Measurements from ENCODE around the gene VHLL.
A peak's percentile ranks its signal among the peaks of the same experiment; 100 is the strongest.
"Not testable (repeated sequence)": the region's sequence is repeated elsewhere in the genome, so short reads cannot be mapped to it uniquely, and the experiment has no call there.

VHLL gene

DNA sequence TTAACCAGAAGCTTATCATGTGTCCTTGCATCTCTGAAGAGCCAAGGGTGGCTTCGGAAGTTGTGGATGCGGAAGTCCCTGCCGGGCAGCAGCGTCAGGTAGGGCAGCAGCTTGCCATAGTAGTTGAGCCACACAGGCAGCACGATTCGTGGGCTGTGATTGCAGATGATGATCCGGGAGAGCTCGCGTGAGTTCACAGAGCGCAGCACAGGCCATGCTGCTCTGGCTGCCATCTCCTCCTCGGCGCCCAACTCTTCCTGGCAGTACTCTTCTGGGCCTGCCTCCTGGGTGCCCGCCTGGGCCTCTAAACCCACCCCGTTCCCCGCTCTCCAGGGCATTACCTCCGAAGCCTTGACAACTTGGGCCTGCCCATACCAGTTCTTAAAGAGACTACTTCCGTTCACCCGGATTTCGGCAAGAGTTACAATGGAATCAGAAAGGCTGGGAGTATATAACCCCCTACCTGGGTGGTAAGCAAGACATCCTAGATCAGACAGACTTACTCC, at the start of gene VHLL:
Gene VHLL, minus strand, starts transcription at position 456 of the 506 bp plus-strand sequence. Its CDS starts 118 bp downstream, at position 338.
- DNase-seq (ENCODE audit: low spot score) = no peak

DNA sequence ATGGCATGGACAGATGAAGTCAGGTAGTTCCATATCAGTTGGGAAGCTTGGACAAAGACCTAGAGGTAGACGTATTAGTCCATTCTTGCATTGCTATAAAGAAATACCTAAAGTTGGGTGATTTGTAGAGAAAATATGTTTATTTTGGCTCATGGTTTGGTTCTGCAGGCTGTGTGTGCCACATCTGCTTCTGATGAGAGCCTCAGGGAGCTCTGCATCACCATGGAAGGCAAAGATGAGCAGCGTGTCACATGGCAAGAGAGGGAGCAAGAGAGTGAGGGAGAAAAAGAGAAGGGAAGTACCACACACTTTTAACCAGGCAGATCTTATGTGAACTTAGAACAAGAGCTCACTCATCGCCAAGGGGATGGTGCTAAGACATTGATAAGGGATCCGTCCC, 48.2 kb upstream of the VHLL start:
- no peak for DNase-seq (ENCODE audit: low spot score)

DNA sequence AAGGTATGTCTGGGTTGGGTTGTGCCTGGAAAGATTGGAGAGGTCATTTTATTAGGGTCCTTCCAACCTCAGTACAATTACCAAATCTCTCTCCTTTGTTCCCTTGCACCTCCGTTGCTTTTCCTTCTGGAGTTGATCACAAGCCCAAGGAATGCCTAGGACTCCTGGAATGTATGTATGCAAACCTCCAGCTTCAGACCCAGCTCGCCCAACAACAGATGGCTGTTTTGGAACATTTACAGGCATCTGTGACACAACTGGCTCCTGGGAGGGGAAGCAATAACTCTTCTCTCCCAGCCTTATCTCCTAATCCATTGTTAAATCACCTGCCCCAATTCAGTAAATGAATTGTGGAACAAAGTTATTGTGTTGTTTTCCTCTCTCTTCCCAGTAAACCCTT, 47.5 kb upstream of the VHLL start:
- no peak for DNase-seq (ENCODE audit: low spot score)

DNA sequence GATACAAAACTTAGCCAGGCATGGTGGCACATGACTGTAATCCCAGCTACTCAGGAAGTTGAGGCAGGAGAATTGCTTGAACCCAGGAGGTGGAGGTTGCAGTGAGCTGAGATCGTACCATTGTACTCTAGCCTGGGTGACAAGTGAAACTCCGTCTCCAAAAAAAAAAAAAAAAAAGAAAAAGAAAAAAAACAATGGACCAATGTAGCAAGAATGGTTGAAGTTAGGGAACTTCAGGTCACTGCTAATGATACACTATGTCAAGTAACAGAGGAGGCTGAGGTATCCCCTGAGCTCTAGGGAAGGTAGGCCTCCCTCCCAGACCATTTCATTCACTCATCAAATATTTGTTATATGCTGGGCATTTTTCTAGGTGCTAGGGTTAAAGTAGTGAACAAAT, 46.9 kb upstream of the VHLL start:
- DNase-seq (ENCODE audit: low spot score) = not testable (repeated sequence)

DNA sequence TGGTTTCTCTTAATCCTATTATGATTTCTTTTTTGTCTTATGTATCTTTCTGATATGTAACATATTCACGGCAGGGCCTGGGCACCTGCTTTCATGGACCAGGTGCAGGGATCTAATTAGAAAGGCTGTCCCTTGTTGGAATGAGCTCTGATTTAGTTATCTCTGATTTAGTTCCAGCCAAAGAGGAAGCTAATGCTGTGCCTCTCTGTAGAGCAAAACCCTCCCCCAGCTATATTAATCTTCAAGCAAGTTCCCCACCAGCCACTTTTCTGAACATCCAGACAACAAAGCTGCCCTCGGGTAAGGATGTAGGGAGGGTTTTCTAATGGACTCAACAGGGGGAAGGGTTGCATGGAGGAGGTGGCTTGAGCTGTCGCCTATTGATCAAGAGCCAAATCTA, 45.3 kb upstream of the VHLL start:
- no peak for DNase-seq (ENCODE audit: low spot score)

DNA sequence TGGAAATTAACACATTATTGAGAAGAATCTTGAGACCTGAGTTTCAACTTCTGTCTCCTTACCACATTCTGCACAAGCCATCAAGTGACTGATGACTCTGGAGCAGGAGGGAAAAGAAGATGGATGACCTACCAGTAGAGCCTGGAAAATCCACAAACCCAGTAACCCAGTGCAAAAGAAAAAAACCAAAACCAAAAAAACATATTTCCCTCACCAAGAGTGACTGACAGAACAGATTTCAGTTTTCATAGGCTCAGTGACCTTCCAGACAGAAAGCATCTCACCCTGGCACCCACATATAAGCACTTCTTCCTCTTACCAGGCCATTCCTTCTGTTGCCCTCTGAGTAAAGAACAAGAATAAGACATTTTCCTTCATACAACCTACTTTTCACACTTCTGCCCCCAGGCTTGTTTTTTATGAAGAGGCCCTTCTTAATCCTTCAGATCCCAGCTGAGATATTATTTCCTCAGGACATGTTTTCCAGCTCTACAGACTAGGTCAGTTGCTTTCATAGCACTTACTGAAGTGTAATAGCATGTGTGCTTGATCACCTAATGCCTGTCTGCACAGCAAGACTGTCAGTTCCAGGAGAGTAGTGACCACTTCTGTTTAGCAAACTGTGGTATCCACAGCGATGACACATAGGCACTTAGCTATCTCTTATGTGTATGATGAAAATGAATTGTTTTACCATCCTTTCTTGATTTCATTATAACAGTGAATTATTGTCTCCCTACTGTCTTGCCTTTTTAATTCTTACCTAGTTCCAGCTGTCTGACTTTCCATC, 43.3 kb upstream of the VHLL start:
- no peak for DNase-seq (ENCODE audit: low spot score)

DNA sequence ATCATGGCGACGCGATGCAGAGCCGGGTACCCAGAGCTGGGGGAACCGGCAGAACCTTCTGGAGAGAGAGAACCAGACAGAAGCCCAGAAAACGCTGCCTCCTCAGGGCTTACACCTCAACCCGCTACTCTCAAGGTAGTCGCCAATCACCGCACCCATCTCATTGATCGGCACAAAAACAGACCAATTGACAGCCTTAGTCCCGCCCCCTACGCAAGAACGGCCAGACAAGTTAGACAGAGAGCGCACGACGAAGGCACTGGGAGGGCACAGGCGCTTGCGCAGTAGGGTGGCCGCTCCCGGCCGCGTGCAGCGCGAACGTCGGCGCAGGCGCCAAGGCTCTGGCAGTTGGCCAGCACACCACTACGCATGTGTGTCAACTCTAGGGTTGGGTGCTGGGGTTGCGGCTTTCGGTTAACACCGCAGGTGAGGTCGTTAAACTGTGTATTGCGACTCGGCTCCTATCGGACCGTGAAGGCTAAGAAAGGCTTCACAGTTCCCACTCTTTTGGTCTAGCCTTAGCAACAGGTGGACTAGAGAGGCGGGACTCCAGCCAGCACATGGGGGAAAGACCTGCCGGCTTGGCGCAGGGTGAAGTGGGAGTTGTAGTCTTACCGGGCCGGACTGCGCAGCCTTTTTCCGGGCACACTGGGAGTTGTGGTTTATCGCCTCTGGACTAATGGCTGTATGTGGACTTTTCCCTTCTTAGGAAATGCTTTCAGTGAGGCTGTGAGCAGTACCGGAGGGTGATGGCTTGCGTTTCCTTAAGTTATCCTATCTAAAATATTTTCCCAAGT, 39.3 kb upstream of the VHLL start, which contains the start of the genes CCT3 and TSACC:
Gene CCT3, minus strand, starts transcription at position 113 of the 797 bp plus-strand sequence. Its CDS starts 108 bp downstream, at position 5.
Gene TSACC, plus strand, starts transcription at position 347 of the 797 bp plus-strand sequence. CDS start 1,232 bp downstream, outside the sequence.
- peak; percentile 100 for DNase-seq (ENCODE audit: low spot score)

DNA sequence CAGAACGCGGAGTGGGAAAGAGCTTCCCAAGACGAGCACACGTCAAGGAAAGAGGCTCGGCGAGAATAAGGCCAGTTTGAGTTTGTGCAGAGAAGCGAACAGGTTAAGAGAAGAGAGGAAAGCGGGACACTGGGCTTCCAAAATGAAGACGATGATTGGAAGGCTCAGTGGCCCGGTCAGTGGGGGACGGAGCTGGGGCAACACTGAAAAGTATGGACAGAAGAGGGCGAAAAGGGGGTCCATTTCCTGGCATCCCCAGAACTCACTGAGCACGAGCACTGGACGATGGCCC, 38.7 kb upstream of the VHLL start:
- no peak for DNase-seq (ENCODE audit: low spot score)

DNA sequence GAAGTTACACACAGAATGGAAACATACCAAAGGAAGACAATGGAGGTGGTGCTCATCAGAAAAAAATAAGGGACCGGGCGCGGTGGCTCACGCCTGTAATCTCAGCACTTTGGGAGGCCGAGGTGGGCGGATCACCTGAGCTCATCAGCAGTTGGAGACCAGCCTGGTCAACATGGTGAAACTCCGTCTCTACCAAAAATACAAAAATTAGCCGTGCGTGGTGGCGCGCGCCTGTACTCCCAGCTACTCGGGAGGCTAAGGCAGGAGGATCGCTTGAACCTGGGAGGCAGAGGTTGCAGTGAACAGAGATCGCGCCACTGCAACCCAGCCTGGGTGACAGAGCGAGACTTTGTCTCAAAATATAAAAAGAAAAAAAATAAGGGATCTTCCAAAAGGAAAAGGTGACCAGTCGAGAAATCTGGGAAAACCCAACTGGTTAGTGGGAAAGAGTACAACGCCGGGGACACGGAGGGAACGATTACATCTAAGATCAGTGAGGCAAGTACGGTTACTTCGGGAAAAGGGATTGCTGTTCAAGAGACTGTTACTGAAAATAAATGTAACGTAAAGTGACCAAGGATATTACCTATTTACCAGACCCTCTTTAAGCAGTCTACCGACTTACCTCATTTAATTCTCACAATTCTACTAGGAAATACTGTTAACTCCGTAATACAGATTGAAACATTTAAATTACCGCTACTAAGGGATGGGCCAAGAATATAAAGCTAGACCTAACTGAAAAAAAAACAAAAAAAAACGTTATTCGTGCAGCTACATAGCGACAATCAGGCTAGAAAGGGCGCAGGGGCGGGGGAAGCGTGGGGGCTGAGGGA, 38.2 kb upstream of the VHLL start:
- DNase-seq (ENCODE audit: low spot score) = no peak

DNA sequence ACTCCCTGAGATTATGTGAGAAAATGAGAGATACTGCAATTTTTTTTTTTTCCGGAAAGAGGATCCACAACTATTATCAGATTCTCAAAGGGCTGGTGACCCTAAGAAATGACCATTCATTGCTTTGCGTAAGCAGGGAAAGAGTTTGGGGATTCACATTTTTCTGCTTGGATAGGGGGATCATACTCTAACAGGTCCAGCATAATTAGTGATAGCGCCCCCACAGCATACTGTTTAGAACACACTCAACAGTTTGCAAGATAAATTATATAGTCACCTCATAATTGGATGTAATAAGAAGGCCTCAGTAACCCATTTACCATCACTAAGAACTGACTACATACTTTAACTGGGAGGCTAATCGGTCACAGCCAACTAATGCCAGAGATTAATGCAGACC, 37.1 kb upstream of the VHLL start:
- peak; percentile 25 for DNase-seq (ENCODE audit: low spot score)

DNA sequence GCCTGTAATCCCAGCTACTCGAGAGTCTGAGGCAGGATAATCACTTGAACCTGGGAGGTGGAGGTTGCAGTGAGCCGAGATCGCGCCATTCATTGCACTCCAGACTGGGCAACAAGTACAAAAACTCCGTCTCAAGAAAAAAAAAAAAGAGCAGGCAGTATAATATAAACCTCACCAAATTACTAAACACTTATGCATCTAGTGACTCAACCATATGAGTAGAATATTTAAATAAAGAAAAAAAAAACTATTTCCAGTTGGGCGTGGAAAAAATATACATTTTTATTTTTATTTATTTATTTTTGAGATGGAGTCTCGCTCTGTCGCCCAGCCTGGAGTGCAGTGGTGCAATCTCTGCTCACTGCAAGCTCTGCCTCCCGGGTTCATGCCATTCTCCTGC, 24.1 kb upstream of the VHLL start:
- not testable (repeated sequence) for DNase-seq (ENCODE audit: low spot score)

DNA sequence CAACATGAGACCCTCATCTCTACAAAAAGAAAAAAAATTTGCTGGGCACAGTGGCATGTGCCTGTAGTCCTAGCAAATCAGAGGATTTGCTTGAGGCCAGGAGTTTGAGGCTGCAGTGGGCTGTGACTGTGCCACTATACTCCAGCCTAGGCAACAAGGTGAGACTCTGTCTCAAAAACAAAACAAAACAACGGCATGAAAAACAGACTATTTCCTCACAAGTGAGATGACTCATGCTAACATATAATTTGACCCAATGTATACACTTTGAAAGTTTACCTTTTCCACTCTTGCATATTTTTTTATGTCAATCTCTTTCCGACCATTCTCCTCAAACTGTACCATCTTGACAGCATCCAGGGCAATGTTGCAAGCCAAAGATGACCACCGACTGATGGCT, 21.5 kb upstream of the VHLL start:
- no peak for DNase-seq (ENCODE audit: low spot score)

DNA sequence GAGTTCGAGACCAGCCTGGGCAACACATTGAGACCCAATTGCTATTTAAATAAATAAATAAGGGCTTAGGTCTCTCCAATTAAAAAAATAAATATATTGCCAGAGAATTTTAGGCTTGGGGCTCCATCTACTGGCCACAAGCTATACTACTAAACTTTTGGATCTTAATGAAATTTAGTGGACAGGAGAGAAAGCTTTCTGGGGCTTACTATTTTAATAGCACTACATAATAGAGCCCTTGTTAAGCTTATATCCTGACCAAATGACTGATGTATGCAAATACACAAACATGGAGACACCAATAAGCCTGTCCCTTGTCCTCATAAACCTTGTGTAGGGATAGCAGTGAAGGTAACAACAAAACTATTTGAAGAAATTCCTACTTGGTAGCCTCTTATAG, 20.6 kb upstream of the VHLL start:
- DNase-seq (ENCODE audit: low spot score) = no peak

DNA sequence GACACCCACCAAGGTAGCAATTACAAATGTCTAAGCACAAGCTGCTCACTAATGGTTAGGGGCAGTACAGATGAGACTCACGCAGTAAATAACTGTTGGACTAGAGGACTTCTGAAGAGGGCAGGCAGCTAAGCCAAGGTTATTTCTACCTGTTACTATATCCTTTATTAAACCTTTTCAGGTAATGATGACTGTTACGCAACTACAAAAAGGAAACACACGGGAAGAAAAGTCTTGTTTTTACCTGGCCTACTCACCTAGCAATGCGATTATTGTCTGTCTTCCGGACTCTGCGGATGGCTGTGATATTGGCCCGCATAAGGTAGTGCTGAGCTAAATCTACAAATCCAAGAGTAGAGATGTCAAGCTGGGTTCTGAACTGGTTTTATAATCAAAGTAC, 17.8 kb upstream of the VHLL start:
- no peak for DNase-seq (ENCODE audit: low spot score)

DNA sequence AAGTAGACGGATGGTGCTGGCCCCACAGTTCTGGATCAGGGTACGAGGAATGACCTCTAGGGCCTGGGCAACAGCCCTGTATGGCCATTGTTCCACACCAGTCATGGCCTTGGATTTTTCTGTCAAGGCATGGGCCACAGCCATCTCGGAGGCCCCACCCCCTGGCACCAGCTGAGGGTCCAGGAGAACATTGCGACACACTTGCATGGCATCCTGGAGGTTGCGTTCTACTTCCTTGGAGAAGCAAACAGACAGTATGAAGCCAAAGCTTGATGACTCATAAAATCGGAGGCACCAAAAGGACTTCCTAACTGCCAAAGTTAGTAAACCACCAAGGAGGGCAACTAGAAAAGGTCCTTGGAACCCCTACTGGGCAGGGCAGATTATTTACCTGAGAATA, 11.9 kb upstream of the VHLL start:
- DNase-seq (ENCODE audit: low spot score) = no peak

DNA sequence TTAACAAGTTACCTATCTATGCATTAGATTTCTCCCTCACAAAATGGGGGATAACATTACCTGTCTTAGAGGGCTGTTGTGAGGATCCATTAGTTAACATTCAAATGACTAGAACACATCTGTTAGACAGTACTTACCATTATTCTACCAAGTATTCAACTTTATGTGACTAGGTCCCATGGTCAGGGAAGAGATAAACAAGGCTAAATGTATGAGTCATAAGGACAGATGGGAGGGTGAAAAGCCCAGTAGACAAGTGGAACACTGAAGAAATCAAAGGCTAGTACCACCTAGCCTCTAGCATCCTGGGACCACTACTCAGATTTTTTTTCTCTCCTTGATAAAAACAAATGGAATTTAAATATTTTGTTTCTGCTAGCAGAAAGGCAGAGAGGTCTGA, 9.0 kb upstream of the VHLL start:
- DNase-seq (ENCODE audit: low spot score) = no peak

DNA sequence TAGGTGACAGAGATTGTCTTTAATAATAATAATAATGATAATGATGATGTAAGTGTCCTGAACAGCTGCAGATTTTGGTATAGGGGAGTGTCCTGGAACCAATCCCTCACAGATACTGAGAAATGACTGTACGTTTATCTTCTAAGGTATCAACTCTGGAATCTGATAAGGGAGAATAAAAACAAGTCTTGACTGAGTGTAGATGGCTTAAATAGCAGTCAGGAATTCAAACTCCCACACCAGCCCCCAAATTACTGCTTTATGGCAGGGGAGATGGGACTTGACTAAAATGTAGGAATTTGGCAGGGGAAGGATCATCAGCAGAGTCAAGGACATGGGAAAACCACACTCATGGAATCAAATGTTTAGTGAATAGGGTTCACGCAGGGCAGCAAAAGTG, 6.1 kb upstream of the VHLL start:
- no peak for DNase-seq (ENCODE audit: low spot score)

DNA sequence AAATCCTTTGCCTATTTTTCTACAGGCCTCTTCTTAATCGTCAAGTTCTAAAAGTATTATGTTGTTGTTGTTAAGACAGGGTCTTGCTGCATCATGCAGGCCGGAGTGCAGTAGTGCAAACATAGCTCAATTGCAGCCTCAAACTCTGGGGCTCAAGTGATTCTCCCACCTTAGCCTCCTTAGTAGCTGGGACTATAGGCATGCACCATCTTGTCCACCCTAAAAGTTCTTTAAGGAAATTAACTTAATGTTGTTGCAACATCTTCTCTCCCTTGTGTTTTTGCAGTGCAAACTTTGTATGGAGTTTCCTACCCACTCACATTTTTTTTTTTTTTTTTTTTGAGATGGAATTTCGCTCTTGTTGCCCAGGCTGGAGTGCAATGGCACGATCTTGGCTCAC, 4.1 kb upstream of the VHLL start:
- no peak for DNase-seq (ENCODE audit: low spot score)

DNA sequence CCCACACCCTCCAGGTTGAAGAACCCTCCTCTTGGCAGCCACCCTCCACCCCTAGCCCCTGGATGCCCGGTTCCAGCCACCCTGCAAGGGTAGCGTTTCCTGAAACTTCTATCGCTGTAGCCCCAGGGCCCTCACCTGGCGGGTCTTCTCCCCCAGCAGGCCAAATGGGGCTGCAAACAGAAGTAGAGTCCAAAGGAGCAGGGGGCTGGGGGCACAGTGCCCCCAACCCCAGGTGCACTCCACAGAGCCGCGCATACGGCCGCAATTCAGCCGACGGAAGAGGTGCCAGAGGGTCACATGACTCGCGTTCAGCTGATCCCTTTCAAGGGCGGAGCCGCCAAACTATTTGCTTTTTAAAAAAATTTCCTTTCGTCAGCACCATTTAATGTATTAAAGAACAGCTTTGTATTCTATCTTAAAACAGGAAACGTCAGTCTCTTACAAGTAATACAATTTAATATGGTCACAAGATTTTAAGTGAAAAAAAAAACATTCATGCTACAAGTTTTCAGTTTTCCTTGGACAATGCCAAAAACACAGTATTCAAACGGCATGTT, 3.6 kb downstream of the VHLL start, which contains the start of gene GLMP:
Gene GLMP, minus strand, starts transcription at position 289 of the 557 bp plus-strand sequence. Its CDS starts 34 bp downstream, at position 255.
- peak; percentile 59 for DNase-seq (ENCODE audit: low spot score)

DNA sequence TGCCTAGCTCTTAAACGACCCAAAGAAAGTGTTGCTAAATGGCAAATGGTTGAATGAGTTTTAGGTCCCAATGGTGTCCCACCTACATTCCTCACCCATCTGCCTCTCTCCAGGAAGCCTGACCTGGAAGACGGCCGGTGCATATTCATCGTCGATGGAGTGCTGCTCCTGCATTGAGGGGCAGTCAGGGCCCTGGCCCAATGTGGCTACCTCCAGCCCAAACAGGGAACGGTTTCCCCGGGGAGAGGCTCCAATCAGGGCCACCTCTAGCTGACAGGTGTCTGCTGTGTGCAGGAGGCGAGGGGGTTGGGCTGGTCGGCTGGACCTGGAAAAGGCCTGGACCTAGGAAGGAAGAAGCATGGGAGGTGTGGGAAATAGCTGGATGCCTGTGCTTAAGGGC, 5.2 kb downstream of the VHLL start:
- no peak for DNase-seq (ENCODE audit: low spot score)

DNA sequence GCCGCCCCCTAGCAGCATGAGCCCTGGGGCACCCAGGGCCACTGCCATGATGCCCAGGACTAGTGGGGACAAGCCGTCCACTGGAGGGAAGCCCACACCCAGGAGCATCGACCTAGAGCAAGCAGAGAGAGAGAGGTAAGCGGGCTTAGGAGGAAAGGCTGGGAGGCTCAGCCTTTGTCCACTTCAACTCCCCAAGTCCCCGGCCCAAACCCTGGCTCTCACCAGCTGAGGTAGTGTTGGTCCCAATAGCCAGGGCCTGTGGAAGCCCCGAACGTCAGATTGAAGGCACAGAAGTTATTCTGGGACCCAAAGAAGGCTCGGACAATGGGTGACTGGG, 6.0 kb downstream of the VHLL start:
- DNase-seq (ENCODE audit: low spot score) = no peak
